PC-3 (cell line): Measurements from ENCODE around the gene SGTA. TPM values are rescaled to one million over a fixed set of nuclear protein-coding genes. Genes with fewer than 3 reads are reported as not detected.

Source experiments
- ATAC-seq: fragments of 200-7000 bp; cut with Tn5 transposase; 2 replicates; pipeline ENCODE4 v1.9.1; 2020; ENCODE audit warnings: mild to moderate bottlenecking, moderate library complexity
- BruUV-seq: library from RNA; stranded (reverse); fragments of 400-500 nt; replicated peaks from 2 replicates; lab custom pipeline; 2021; lab: Mats Ljungman, UMichigan
- CTCF ChIA-PET: fragments of 300-600 bp; sonication (Branson Sonifier 250); formaldehyde crosslinking; loops from one replicate; lab custom pipeline; 2022; ENCODE audit warnings: antibody characterized with exemption; lab: Charles Lee
- POLR2A ChIA-PET: fragments of 300-600 bp; sonication (Branson Sonifier 250); formaldehyde crosslinking; loops from one replicate; lab custom pipeline; 2022; ENCODE audit warnings: antibody characterized with exemption; ENCODE audit not compliant: unreplicated experiment; lab: Charles Lee
- DNase-seq: peaks from one replicate; pipeline ENCODE4 v3.0.0-alpha.2; 2015
- H2AFZ ChIP-seq: fragments of 300-600 bp; sonication (generic); 2 replicates; pipeline ENCODE4 v1.6.0; 2016; ENCODE audit warnings: antibody characterized with exemption, low read length
- H3F3A ChIP-seq: fragments of 300-600 bp; sonication (generic); one replicate; pipeline ENCODE4 v1.6.0; 2017; ENCODE audit warnings: antibody characterized with exemption, low read length, control low read depth, mild to moderate bottlenecking; ENCODE audit not compliant: unreplicated experiment
- H3K27ac ChIP-seq: fragments of 300-600 bp; sonication (generic); 2 replicates; pipeline ENCODE4 v1.5.1; 2016; ENCODE audit warnings: mild to moderate bottlenecking, low read length
- H3K27me3 ChIP-seq: fragments of 300-600 bp; sonication (generic); 2 replicates; pipeline ENCODE4 v1.6.1; 2016; ENCODE audit warnings: low read length, mixed read lengths
- H3K36me3 ChIP-seq: fragments of 300-600 bp; sonication (generic); 2 replicates; pipeline ENCODE4 v1.6.1; 2016; ENCODE audit warnings: low read depth, mixed run types, low read length, mixed read lengths
- H3K4me1 ChIP-seq: fragments of 300-600 bp; sonication (generic); 2 replicates; pipeline ENCODE4 v1.5.1; 2016; ENCODE audit warnings: low read length; ENCODE audit not compliant: insufficient read depth
- H3K4me2 ChIP-seq: fragments of 300-600 bp; sonication (generic); 2 replicates; pipeline ENCODE4 v1.6.0; 2016; ENCODE audit warnings: low read length
- H3K4me3 ChIP-seq: fragments of 300-600 bp; sonication (generic); 2 replicates; pipeline ENCODE4 v1.5.1; 2016; ENCODE audit warnings: mild to moderate bottlenecking, low read length, mixed read lengths
- H3K79me2 ChIP-seq: fragments of 300-600 bp; sonication (generic); 2 replicates; pipeline ENCODE4 v1.6.1; 2017; ENCODE audit warnings: low read length, mixed read lengths
- H3K9ac ChIP-seq: fragments of 300-600 bp; sonication (generic); 2 replicates; pipeline ENCODE4 v1.6.0; 2016; ENCODE audit warnings: mild to moderate bottlenecking, low read length
- H3K9me2 ChIP-seq: fragments of 300-600 bp; sonication (generic); replicated peaks from 2 replicates; pipeline ENCODE4 v1.6.1; 2016; ENCODE audit warnings: mixed run types, low read length, mixed read lengths
- H3K9me3 ChIP-seq: fragments of 300-600 bp; sonication (generic); 2 replicates; pipeline ENCODE4 v1.6.1; 2016; ENCODE audit warnings: low read length, mixed read lengths
- H4K20me1 ChIP-seq: fragments of 300-600 bp; sonication (generic); 2 replicates; pipeline ENCODE4 v1.6.1; 2016; ENCODE audit warnings: low read length, mixed read lengths
- CTCF ChIP-seq: fragments of 300-600 bp; sonication (generic); conservative IDR thresholded peaks from 2 replicates; pipeline ENCODE4 v1.5.1; 2017; ENCODE audit warnings: antibody characterized with exemption, low read depth, mild to moderate bottlenecking, low read length
- EZH2 ChIP-seq: fragments of 300-600 bp; sonication (generic); IDR thresholded peaks from one replicate; pipeline ENCODE4 v1.6.1; 2017; ENCODE audit warnings: antibody characterized with exemption, mild to moderate bottlenecking, low read length; ENCODE audit not compliant: unreplicated experiment
- EZH2phosphoT487 ChIP-seq: fragments of 300-600 bp; sonication (generic); IDR thresholded peaks from 2 replicates; pipeline ENCODE4 v1.6.1; 2018; ENCODE audit warnings: mild to moderate bottlenecking, antibody characterized with exemption, low read length, borderline replicate concordance
- intact Hi-C: fragments of 100-400 bp; cut with micrococcal nuclease; formaldehyde crosslinking; loops from 2 replicates; pipeline ENCODE4 v1.9.0; 2023
- total RNA-seq: library from RNA; depleted of rRNA; stranded (reverse); fragments of >200 nt; gene quantifications from 2 replicates; pipeline ENCODE4 v1.2.3, GENCODE V29; 2014

Gene SGTA
- total RNA-seq, 1 experiment from 2014 or later: 78.6 TPM

GRCh38 chr19:2790194-2790556 lies 7.1 kb upstream of the SGTA start:
- Histone ChIP-seq H3K9ac (no peak overlapping the region), H2AFZ (no peak overlapping the region), H3K4me3 (no peak overlapping the region), H3F3A (no peaks in the 10 kb centered on the region), H4K20me1 (no peaks in the 10 kb centered on the region), H3K4me2 (no peak overlapping the region), H3K79me2 (peaks cover 42% of the 10 kb centered on the region), H3K27me3 (no peaks in the 10 kb centered on the region), H3K4me1 (no peaks in the 10 kb centered on the region), H3K9me3 (no peaks in the 10 kb centered on the region), H3K27ac (no peak overlapping the region), H3K36me3 (no peaks in the 10 kb centered on the region; the same call in 1 of the 2 replicates), H3K9me2 (no peaks in the 10 kb centered on the region)
- no TSS peak for BruUV-seq
- CTCF ChIA-PET: no interaction called here
- ATAC-seq: no peak
- intact Hi-C loops: no loop called here
- POLR2A ChIA-PET: no interaction called here
- DNase-seq: no peak
- TF ChIP-seq CTCF (no peak), EZH2phosphoT487 (no peak), EZH2 (no peak)

- Histone ChIP-seq H3K27ac (no peak overlapping the region), H3K9me2 (no peaks in the 10 kb centered on the region), H3K9me3 (no peaks in the 10 kb centered on the region), H3K79me2 (peaks cover 45% of the 10 kb centered on the region), H3K36me3 (no peaks in the 10 kb centered on the region; the same call in 1 of the 2 replicates), H3K4me3 (no peak overlapping the region), H2AFZ (no peak overlapping the region), H3K4me1 (peaks cover 5% of the 10 kb centered on the region), H3K4me2 (no peak overlapping the region), H3F3A (no peaks in the 10 kb centered on the region), H4K20me1 (no peaks in the 10 kb centered on the region), H3K9ac (no peak overlapping the region), H3K27me3 (no peaks in the 10 kb centered on the region)
- intact Hi-C loops: no loop called here
- ChIA-PET POLR2A (no interaction called here), CTCF (no interaction called here)
- no peak for DNase-seq
- no TSS peak for BruUV-seq
- TF ChIP-seq EZH2: no peak
- no peak for TF ChIP-seq EZH2phosphoT487
- no peak for TF ChIP-seq CTCF
- ATAC-seq: no peak
Measured at GRCh38 chr19:2788237-2788636, 5.2 kb upstream of the SGTA start.

GRCh38 chr19:2787115-2787514 lies 4.0 kb upstream of the SGTA start:
- intact Hi-C loops: no loop called here
- no TSS peak for BruUV-seq
- POLR2A ChIA-PET: no interaction called here

More at GRCh38 chr19:2787115-2787514, 4.0 kb upstream of the SGTA start:
- no peaks in the 10 kb centered on the region; the same call in 1 of the 2 replicates for H4K20me1 ChIP-seq
- H3K36me3 ChIP-seq: no peaks in the 10 kb centered on the region; the same call in 1 of the 2 replicates
- H3K27me3 ChIP-seq: no peaks in the 10 kb centered on the region
- no peaks in the 10 kb centered on the region for H3F3A ChIP-seq
- no peak overlapping the region for H2AFZ ChIP-seq
- peaks cover 56% of the 10 kb centered on the region for H3K79me2 ChIP-seq
- H3K9ac ChIP-seq: no peak overlapping the region
- TF ChIP-seq EZH2phosphoT487: no peak
- TF ChIP-seq EZH2: no peak
- TF ChIP-seq CTCF: no peak
- H3K9me2 ChIP-seq: no peaks in the 10 kb centered on the region
- peaks cover 5% of the 10 kb centered on the region for H3K4me1 ChIP-seq
- ATAC-seq (no peak), DNase-seq (no peak)
- CTCF ChIA-PET: no interaction called here
- H3K4me3 ChIP-seq: no peak overlapping the region
- peak overlapping the region; percentile 23; the same call in 1 of the 2 replicates for H3K4me2 ChIP-seq
- H3K27ac ChIP-seq: no peak overlapping the region
- no peaks in the 10 kb centered on the region for H3K9me3 ChIP-seq
